WTC11 (cell line): ENCODE results near the gene WDR26. TPM values are rescaled to one million over a fixed set of nuclear protein-coding genes. Genes with fewer than 3 reads are reported as not detected.

Experiments used
- ATAC-seq: fragments of 200-7000 bp; cut with Tn5 transposase; 2 replicates; pipeline ENCODE4 v1.10.0; 2021; ENCODE audit warnings: mild to moderate bottlenecking, moderate library complexity
- CTCF ChIA-PET: fragments of 300-600 bp; sonication (Branson Sonifier 250); formaldehyde crosslinking; loops from one replicate; lab custom pipeline; 2021; ENCODE audit warnings: antibody characterized with exemption; lab: Charles Lee
- POLR2A ChIA-PET: fragments of 350-600 bp; sonication (Branson Sonifier 250); formaldehyde crosslinking; loops from one replicate; lab custom pipeline; 2021; ENCODE audit warnings: antibody characterized with exemption; lab: Charles Lee
- DNase-seq: peaks from one replicate; pipeline ENCODE4 v3.0.0; 2021; ENCODE audit warnings: low spot score
- H3K27ac Mint-ChIP-seq: 2 replicates; pipeline ENCODE4 v1.8.0; 2021; ENCODE audit warnings: mixed read lengths
- H3K27me3 Mint-ChIP-seq: 2 replicates; pipeline ENCODE4 v1.8.0; 2021; ENCODE audit warnings: low read depth, mild to moderate bottlenecking, moderate library complexity, mixed read lengths
- H3K36me3 Mint-ChIP-seq: 2 replicates; pipeline ENCODE4 v1.8.0; 2021; ENCODE audit warnings: mixed read lengths
- H3K4me1 Mint-ChIP-seq: 2 replicates; pipeline ENCODE4 v1.8.0; 2022; ENCODE audit warnings: mixed read lengths
- H3K4me3 Mint-ChIP-seq: 2 replicates; pipeline ENCODE4 v1.8.0; 2021; ENCODE audit warnings: mild to moderate bottlenecking, moderate library complexity, mixed read lengths
- H3K9me3 Mint-ChIP-seq: 2 replicates; pipeline ENCODE4 v1.8.0; 2021; ENCODE audit warnings: mixed read lengths
- ARID4B ChIP-seq: sonication (generic); formaldehyde crosslinking; IDR thresholded peaks from 2 replicates; pipeline ENCODE4 v1.8.0; 2023; ENCODE audit warnings: missing genetic modification reagents, mild to moderate bottlenecking, borderline replicate concordance
- ATF1 ChIP-seq: sonication (generic); formaldehyde crosslinking; IDR thresholded peaks from 2 replicates; pipeline ENCODE4 v1.8.1; 2023; ENCODE audit warnings: mild to moderate bottlenecking, moderate library complexity, missing genetic modification reagents
- ATF3 ChIP-seq: sonication (generic); formaldehyde crosslinking; conservative IDR thresholded peaks from 2 replicates; pipeline ENCODE4 v1.8.1; 2022; ENCODE audit warnings: mild to moderate bottlenecking, missing genetic modification reagents
- CBFB ChIP-seq: sonication (generic); formaldehyde crosslinking; IDR thresholded peaks from 2 replicates; pipeline ENCODE4 v1.8.1; 2022; ENCODE audit warnings: mild to moderate bottlenecking, low read depth, missing genetic modification reagents
- CDX4 ChIP-seq: fragments of 250-450 bp; sonication (Bioruptor Pico); IDR thresholded peaks from 2 replicates; pipeline ENCODE4 v1.9.0; 2021; ENCODE audit warnings: moderate library complexity, mild to moderate bottlenecking, inconsistent platforms, borderline replicate concordance
- HMGA2 ChIP-seq: fragments of 250-450 bp; sonication (Bioruptor Pico); IDR thresholded peaks from 2 replicates; pipeline ENCODE4 v1.4.0; 2021; ENCODE audit warnings: mild to moderate bottlenecking, moderate library complexity
- HMGXB4 ChIP-seq: sonication (generic); formaldehyde crosslinking; IDR thresholded peaks from 2 replicates; pipeline ENCODE4 v1.8.1; 2023; ENCODE audit warnings: mild to moderate bottlenecking, moderate library complexity, missing genetic modification reagents
- JUN ChIP-seq: sonication (generic); formaldehyde crosslinking; IDR thresholded peaks from 2 replicates; pipeline ENCODE4 v1.8.0; 2023; ENCODE audit warnings: mild to moderate bottlenecking, missing genetic modification reagents
- KAT7 ChIP-seq: sonication (generic); formaldehyde crosslinking; IDR thresholded peaks from 2 replicates; pipeline ENCODE4 v1.8.1; 2023; ENCODE audit warnings: missing genetic modification reagents, mild to moderate bottlenecking, borderline replicate concordance
- NFE2L1 ChIP-seq: sonication (generic); formaldehyde crosslinking; IDR thresholded peaks from 2 replicates; pipeline ENCODE4 v1.8.1; 2023; ENCODE audit warnings: missing genetic modification reagents
- TEAD1 ChIP-seq: sonication (generic); formaldehyde crosslinking; IDR thresholded peaks from 2 replicates; pipeline ENCODE4 v1.8.0; 2022; ENCODE audit warnings: mild to moderate bottlenecking, missing genetic modification reagents
- USF1 ChIP-seq: sonication (generic); formaldehyde crosslinking; IDR thresholded peaks from 2 replicates; pipeline ENCODE4 v1.8.0; 2022; ENCODE audit warnings: mild to moderate bottlenecking, missing genetic modification reagents
- USF2 ChIP-seq: sonication (generic); formaldehyde crosslinking; IDR thresholded peaks from 2 replicates; pipeline ENCODE4 v1.8.1; 2023; ENCODE audit warnings: mild to moderate bottlenecking, missing genetic modification reagents, moderate library complexity
- ZBTB43 ChIP-seq: sonication (generic); formaldehyde crosslinking; IDR thresholded peaks from 2 replicates; pipeline ENCODE4 v1.8.1; 2023; ENCODE audit warnings: mild to moderate bottlenecking, missing genetic modification reagents
- ZNF232 ChIP-seq: sonication (generic); formaldehyde crosslinking; IDR thresholded peaks from 2 replicates; pipeline ENCODE4 v1.8.0; 2022; ENCODE audit warnings: mild to moderate bottlenecking, missing genetic modification reagents
- ZNF263 ChIP-seq: sonication (generic); formaldehyde crosslinking; IDR thresholded peaks from 2 replicates; pipeline ENCODE4 v1.8.1; 2022; ENCODE audit warnings: low read depth, mild to moderate bottlenecking, moderate library complexity, missing genetic modification reagents
- total RNA-seq: library from RNA; stranded (reverse); gene quantifications from 3 replicates; pipeline ENCODE4 v1.2.3, GENCODE V29; 2021

WDR26 gene
- total RNA-seq, 1 experiment from 2014 or later: 66.1 TPM

GRCh38 chr1:224435318-224435763 lies 744 bp upstream of the WDR26 start:
- POLR2A ChIA-PET: no interaction called here
- Mint-ChIP-seq H3K27ac (peak overlapping the region; percentile 89; the same call in 1 of the 2 replicates), H3K27me3 (no peaks in the 10 kb centered on the region; the same call in 1 of the 2 replicates), H3K9me3 (no peaks in the 10 kb centered on the region), H3K4me3 (peak overlapping the region; percentile 90), H3K4me1 (peaks cover 41% of the 10 kb centered on the region)
- no peak for TF ChIP-seq CBFB (CRISPR knock-in tag)
- TF ChIP-seq, all 79 proteins: peak for 0
- DNase-seq: no peak
- CTCF ChIA-PET: interaction anchor here (1.2 kb wide), 1 partner anchor 487 kb away, joined by 3 read pairs; no protein-coding TSS in a partner anchor
- peaks cover 21% of the 10 kb centered on the region for H3K36me3 Mint-ChIP-seq
- peak; percentile 9 for ATAC-seq

- Mint-ChIP-seq H3K4me3 (peak overlapping the region; percentile 90), H3K4me1 (peaks cover 42% of the 10 kb centered on the region), H3K9me3 (no peaks in the 10 kb centered on the region), H3K27me3 (no peaks in the 10 kb centered on the region; the same call in 1 of the 2 replicates), H3K36me3 (peaks cover 26% of the 10 kb centered on the region), H3K27ac (peak overlapping the region; percentile 31; the same call in 1 of the 2 replicates)
- TF ChIP-seq HMGXB4 (peak; percentile 50; the same call in 1 of the 2 replicates), ZNF232 (CRISPR knock-in tag) (no peak), ARID4B (CRISPR knock-in tag) (0 out of 2 replicates have a peak, but pooled peaks have one; percentile 50), ZNF263 (CRISPR knock-in tag) (peak; percentile 80), TEAD1 (CRISPR knock-in tag) (0 out of 2 replicates have a peak, but pooled peaks have one; percentile 23), USF1 (CRISPR knock-in tag) (0 out of 2 replicates have a peak, but pooled peaks have one; percentile 21), JUN (CRISPR knock-in tag) (0 out of 2 replicates have a peak, but pooled peaks have one; percentile 45), HMGA2 (CRISPR knock-in tag) (no peak), KAT7 (CRISPR knock-in tag) (peak; percentile 77; the same call in 1 of the 2 replicates)
- POLR2A ChIA-PET: interaction anchor here (0.6 to 1.1 kb wide), 2 partner anchors 23 to 64 kb away, joined by 4 to 5 read pairs; no protein-coding TSS in a partner anchor
- CTCF ChIA-PET: interaction anchor here (0.6 to 1.3 kb wide), 6 partner anchors 23 to 687 kb away, joined by 3 to 6 read pairs (median 4); no protein-coding TSS in a partner anchor
- peak; percentile 38 for DNase-seq
- peak; percentile 6 for ATAC-seq
These were observed 610 bp downstream of the WDR26 start for GRCh38 chr1:224433701-224434672.

- peak overlapping the region; percentile 90 for H3K4me3 Mint-ChIP-seq
- ATAC-seq (peak; percentile 3; the same call in 1 of the 2 replicates), DNase-seq (no peak)
- no peaks in the 10 kb centered on the region for H3K9me3 Mint-ChIP-seq
- peaks cover 42% of the 10 kb centered on the region for H3K4me1 Mint-ChIP-seq
- H3K36me3 Mint-ChIP-seq: peaks cover 29% of the 10 kb centered on the region
- H3K27me3 Mint-ChIP-seq: no peaks in the 10 kb centered on the region; the same call in 1 of the 2 replicates
- CTCF ChIA-PET: interaction anchor here (1.2 to 1.9 kb wide), 3 partner anchors 24 to 490 kb away, joined by 4 to 11 read pairs (median 5); no protein-coding TSS in a partner anchor
- POLR2A ChIA-PET: interaction anchor here (1.0 kb wide), 1 partner anchor 70 kb away, joined by 3 read pairs; no protein-coding TSS in a partner anchor
- H3K27ac Mint-ChIP-seq: peak overlapping the region; percentile 78
- TF ChIP-seq ATF1: no peak
- no peak for TF ChIP-seq USF2 (CRISPR knock-in tag)
- TF ChIP-seq ZBTB43 (CRISPR knock-in tag): no peak
- no peak for TF ChIP-seq CDX4 (CRISPR knock-in tag)
- no peak for TF ChIP-seq ATF3 (CRISPR knock-in tag)
- no peak for TF ChIP-seq NFE2L1 (CRISPR knock-in tag)
These were observed 1.4 kb downstream of the WDR26 start for GRCh38 chr1:224433041-224433691.
